ENCODE data around the gene HOXD3.

HOXD3 gene

DNA sequence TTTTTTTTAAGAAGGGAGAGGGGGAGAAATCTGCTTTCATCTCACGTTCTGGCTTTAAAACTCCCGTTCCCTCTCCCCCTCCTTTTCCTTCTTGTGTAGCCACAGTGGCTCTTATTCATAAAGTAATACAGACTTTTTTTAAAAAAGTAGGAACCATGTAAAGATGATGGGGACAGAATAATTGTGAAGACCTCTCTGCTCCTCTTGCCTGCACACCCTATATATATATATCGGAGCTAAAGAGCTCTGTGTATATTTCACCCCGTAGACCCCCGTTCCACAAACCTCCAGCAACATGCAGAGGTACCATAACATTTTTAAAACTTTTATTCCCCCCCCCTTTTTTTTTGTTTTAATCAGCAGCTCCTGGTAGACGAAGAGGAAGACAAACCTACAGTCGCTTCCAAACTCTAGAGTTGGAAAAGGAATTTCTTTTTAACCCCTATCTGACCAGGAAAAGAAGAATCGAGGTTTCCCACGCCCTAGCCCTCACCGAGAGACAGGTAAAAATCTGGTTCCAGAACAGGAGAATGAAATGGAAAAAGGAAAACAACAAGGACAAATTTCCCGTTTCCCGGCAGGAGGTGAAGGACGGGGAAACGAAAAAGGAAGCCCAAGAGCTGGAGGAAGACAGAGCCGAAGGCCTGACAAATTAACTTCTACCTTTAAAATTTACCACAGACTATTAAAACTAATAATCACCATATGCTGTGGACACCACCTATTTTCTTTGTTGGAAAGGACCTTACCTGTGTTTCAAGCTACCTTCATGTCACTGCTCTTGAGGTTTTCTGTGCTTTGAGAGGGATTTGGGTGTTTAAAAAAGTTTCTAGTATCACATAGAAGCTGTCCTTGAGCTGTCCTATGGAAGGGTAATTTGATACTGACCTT lies 25.9 kb upstream of the HOXD3 start:
- Histone ChIP-seq H3K27ac (no peak overlapping the region), H3K9me3 (ENCODE audit: control insufficient read depth, low read length) (peaks cover 4% of the 10 kb centered on the region), H3K4me3 (ENCODE audit: low read depth, low read length) (peak overlapping the region; percentile 23), H3K4me1 (no peaks in the 10 kb centered on the region), H3K4me2 (ENCODE audit: low read length) (no peak overlapping the region), H3K9ac (no peak overlapping the region), H3K79me2 (no peaks in the 10 kb centered on the region), H2AFZ (no peak overlapping the region), H3K27me3 (ENCODE audit: control insufficient read depth, insufficient read depth, low read length) (peaks cover 21% of the 10 kb centered on the region), H3K36me3 (ENCODE audit: control insufficient read depth, insufficient read depth, low read length) (no peaks in the 10 kb centered on the region)
- TF ChIP-seq, protein P1, sequence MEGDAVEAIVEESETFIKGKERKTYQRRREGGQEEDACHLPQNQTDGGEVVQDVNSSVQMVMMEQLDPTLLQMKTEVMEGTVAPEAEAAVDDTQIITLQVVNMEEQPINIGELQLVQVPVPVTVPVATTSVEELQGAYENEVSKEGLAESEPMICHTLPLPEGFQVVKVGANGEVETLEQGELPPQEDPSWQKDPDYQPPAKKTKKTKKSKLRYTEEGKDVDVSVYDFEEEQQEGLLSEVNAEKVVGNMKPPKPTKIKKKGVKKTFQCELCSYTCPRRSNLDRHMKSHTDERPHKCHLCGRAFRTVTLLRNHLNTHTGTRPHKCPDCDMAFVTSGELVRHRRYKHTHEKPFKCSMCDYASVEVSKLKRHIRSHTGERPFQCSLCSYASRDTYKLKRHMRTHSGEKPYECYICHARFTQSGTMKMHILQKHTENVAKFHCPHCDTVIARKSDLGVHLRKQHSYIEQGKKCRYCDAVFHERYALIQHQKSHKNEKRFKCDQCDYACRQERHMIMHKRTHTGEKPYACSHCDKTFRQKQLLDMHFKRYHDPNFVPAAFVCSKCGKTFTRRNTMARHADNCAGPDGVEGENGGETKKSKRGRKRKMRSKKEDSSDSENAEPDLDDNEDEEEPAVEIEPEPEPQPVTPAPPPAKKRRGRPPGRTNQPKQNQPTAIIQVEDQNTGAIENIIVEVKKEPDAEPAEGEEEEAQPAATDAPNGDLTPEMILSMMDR (IDR thresholded peaks at IDR 0.05), result no peak

DNA sequence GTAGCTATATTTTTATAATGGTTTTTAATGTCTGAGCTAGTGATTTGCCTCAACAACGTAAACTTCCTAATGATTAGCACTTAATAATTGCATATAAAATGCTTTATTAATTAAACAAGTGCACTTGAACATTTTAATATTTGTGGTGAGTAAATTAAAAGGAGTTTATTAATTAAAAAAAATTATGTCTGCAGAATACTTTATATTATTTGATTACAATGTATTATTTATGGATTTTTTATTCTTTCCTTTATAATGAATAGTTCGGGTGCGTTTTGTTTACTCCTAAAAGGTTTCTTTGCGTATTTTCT lies 25.3 kb upstream of the HOXD3 start:
- no peaks in the 10 kb centered on the region for H3K4me1 ChIP-seq
- peaks cover 4% of the 10 kb centered on the region for H3K9me3 ChIP-seq (ENCODE audit: control insufficient read depth, low read length)
- H3K4me3 ChIP-seq (ENCODE audit: low read depth, low read length), result no peak overlapping the region
- H3K4me2 ChIP-seq (ENCODE audit: low read length), result no peak overlapping the region
- H3K27ac ChIP-seq, result no peak overlapping the region
- no peaks in the 10 kb centered on the region for H3K36me3 ChIP-seq (ENCODE audit: control insufficient read depth, insufficient read depth, low read length)
- H3K9ac ChIP-seq, result no peak overlapping the region
- H2AFZ ChIP-seq, result no peak overlapping the region
- TF ChIP-seq, protein P1 (IDR thresholded peaks at IDR 0.05), result no peak
- H3K79me2 ChIP-seq, result no peaks in the 10 kb centered on the region
- peaks cover 25% of the 10 kb centered on the region for H3K27me3 ChIP-seq (ENCODE audit: control insufficient read depth, insufficient read depth, low read length)

DNA sequence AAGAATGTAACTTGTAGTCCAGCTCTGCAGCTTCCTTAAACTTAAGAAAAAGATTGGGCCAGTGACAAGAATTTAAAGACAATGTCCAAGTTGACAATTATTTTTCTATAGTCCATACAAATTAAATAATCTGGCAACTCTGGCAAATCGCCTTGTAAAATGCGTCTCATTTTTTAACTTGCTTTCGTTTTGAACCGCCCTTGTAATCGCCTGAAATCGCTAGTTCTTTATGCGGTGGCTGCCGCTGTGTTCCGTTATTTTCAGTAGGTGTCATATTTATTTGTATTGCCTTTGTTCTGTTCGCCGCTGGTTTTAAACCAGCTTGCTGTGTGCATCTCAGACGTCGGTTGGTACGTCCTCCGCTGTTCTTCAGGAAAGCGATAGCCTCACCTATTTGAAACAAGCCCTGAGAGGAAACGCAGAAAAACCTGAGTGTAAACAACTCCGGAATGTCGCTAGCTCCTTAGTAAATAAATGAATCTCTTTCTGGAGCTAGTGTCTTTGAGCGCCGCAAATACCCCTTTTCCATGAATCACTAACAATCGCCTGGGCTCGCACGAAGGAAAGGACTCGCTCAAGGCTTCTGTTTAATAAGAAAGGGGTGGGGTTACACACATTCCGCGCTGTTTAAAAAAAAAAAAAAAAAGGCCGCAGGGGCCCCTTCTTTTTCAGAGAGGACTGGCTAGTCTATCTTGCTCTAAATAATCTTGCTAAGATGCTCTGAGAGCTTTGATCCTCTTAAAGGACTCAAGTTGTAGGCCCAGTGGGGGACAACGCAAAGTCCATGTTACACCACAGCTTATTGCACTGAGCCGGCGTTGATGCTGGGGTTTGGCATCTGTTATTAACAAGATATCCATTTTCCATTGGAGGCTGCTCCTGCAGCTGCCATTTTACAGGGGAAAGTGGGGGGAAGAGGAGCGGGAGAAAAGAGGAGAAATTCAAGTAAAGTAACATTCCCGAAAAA lies 24.6 kb upstream of the HOXD3 start:
- H3K79me2 ChIP-seq, result no peaks in the 10 kb centered on the region
- no peaks in the 10 kb centered on the region for H3K36me3 ChIP-seq (ENCODE audit: control insufficient read depth, insufficient read depth, low read length)
- no peak overlapping the region for H3K4me2 ChIP-seq (ENCODE audit: low read length)
- H3K4me3 ChIP-seq (ENCODE audit: low read depth, low read length), result peak overlapping the region; percentile 3
- TF ChIP-seq, protein P1 (IDR thresholded peaks at IDR 0.05), result no peak
- no peak overlapping the region for H3K9ac ChIP-seq
- no peak overlapping the region for H2AFZ ChIP-seq
- peaks cover 30% of the 10 kb centered on the region for H3K27me3 ChIP-seq (ENCODE audit: control insufficient read depth, insufficient read depth, low read length)
- peaks cover 4% of the 10 kb centered on the region for H3K9me3 ChIP-seq (ENCODE audit: control insufficient read depth, low read length)
- H3K27ac ChIP-seq, result no peak overlapping the region
- H3K4me1 ChIP-seq, result no peaks in the 10 kb centered on the region

DNA sequence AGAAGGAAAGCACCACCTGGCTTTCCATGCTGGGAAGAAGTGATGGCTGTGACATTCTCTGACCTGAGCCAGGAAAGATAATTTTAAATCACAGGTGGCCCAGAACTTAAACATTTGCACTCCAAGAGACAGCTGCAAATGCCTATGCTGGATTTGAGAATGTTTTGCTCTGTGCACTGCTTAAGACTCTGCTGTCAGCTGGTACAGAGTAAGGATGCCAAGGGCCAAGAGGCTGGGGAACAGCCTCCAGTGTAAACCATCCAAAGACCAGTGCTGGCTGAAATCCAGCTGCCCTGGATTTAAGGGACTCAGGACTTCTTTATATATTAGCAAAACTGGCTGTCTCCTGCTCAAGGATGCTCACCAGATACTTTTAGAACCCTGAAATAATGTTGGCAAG lies 23.7 kb upstream of the HOXD3 start:
- Histone ChIP-seq H3K9ac (no peak overlapping the region), H3K4me3 (ENCODE audit: low read depth, low read length) (no peak overlapping the region), H3K36me3 (ENCODE audit: control insufficient read depth, insufficient read depth, low read length) (no peaks in the 10 kb centered on the region), H2AFZ (no peak overlapping the region), H3K4me1 (no peaks in the 10 kb centered on the region), H3K27ac (no peak overlapping the region), H3K27me3 (ENCODE audit: control insufficient read depth, insufficient read depth, low read length) (peaks cover 25% of the 10 kb centered on the region), H3K79me2 (no peaks in the 10 kb centered on the region), H3K4me2 (ENCODE audit: low read length) (no peak overlapping the region), H3K9me3 (ENCODE audit: control insufficient read depth, low read length) (peaks cover 4% of the 10 kb centered on the region)
- TF ChIP-seq, protein P1 (IDR thresholded peaks at IDR 0.05), result no peak
